GM23338 (cell line): Measurements from ENCODE around the gene STAT3. TPM values are rescaled to one million over a fixed set of nuclear protein-coding genes. Genes with fewer than 3 reads are reported as not detected.

Experiments used
- ATAC-seq: fragments of 200-7000 bp; cut with Tn5 transposase; 3 replicates; pipeline ENCODE4 v1.9.1; 2020
- DNase-seq: peaks from one replicate; pipeline ENCODE4 v3.0.0-alpha.2; 2015; ENCODE audit warnings: low spot score
- H2AFZ ChIP-seq: fragments of 200-600 bp; sonication (generic); 2 replicates; pipeline ENCODE4 v1.8.0; 2016; ENCODE audit warnings: antibody characterized with exemption, mild to moderate bottlenecking, moderate library complexity
- H3F3A ChIP-seq: fragments of 200-600 bp; sonication (generic); replicated peaks from 2 replicates; pipeline ENCODE4 v1.8.0; 2017; ENCODE audit warnings: antibody characterized with exemption, mixed run types, low read depth
- H3K27ac ChIP-seq: fragments of 200-600 bp; sonication (generic); 2 replicates; pipeline ENCODE4 v1.6.1; 2016; ENCODE audit warnings: low read depth
- H3K27me3 ChIP-seq: fragments of 200-600 bp; sonication (generic); 2 replicates; pipeline ENCODE4 v1.8.0; 2016; ENCODE audit warnings: mild to moderate bottlenecking, mixed run types, moderate library complexity; ENCODE audit not compliant: insufficient read depth
- H3K36me3 ChIP-seq: fragments of 200-600 bp; sonication (generic); 2 replicates; pipeline ENCODE4 v1.8.0; 2016; ENCODE audit warnings: mild to moderate bottlenecking; ENCODE audit not compliant: insufficient read depth
- H3K4me1 ChIP-seq: fragments of 200-600 bp; sonication (generic); 2 replicates; pipeline ENCODE4 v1.8.0; 2016; ENCODE audit warnings: mild to moderate bottlenecking, moderate library complexity; ENCODE audit not compliant: insufficient read depth
- H3K4me2 ChIP-seq: fragments of 200-600 bp; sonication (generic); 2 replicates; pipeline ENCODE4 v1.7.1; 2017; ENCODE audit warnings: mixed run types
- H3K4me3 ChIP-seq: fragments of 200-600 bp; sonication (generic); 2 replicates; pipeline ENCODE4 v1.6.1; 2016; ENCODE audit warnings: mixed run types
- H3K79me2 ChIP-seq: fragments of 200-600 bp; sonication (generic); replicated peaks from 2 replicates; pipeline ENCODE4 v1.8.0; 2017; ENCODE audit warnings: mild to moderate bottlenecking; ENCODE audit not compliant: insufficient read depth
- H3K9me2 ChIP-seq: fragments of 200-600 bp; sonication (generic); 2 replicates; pipeline ENCODE4 v1.8.0; 2017; ENCODE audit not compliant: insufficient read depth
- H4K20me1 ChIP-seq: fragments of 200-600 bp; sonication (generic); replicated peaks from 2 replicates; pipeline ENCODE4 v1.8.0; 2017; ENCODE audit warnings: mild to moderate bottlenecking; ENCODE audit not compliant: insufficient read depth
- H3K27ac Mint-ChIP-seq: 2 replicates; pipeline ENCODE4 v1.8.0; 2020; ENCODE audit warnings: inconsistent platforms, mild to moderate bottlenecking, moderate library complexity, mixed read lengths
- H3K27me3 Mint-ChIP-seq: 3 replicates; pipeline ENCODE4 v1.8.0; 2022; ENCODE audit warnings: low read depth, mild to moderate bottlenecking, moderate library complexity, mixed read lengths, inconsistent platforms; ENCODE audit not compliant: insufficient read depth, poor library complexity
- H3K36me3 Mint-ChIP-seq: 3 replicates; pipeline ENCODE4 v1.8.0; 2021; ENCODE audit warnings: low read depth, mild to moderate bottlenecking, inconsistent platforms, moderate library complexity, mixed read lengths
- H3K4me1 Mint-ChIP-seq: 3 replicates; pipeline ENCODE4 v1.8.0; 2020; ENCODE audit warnings: mild to moderate bottlenecking, inconsistent platforms, mixed read lengths
- H3K4me3 Mint-ChIP-seq: 3 replicates; pipeline ENCODE4 v1.8.0; 2021; ENCODE audit warnings: moderate library complexity, mild to moderate bottlenecking, inconsistent platforms, mixed read lengths
- H3K9me3 Mint-ChIP-seq: 3 replicates; pipeline ENCODE4 v1.8.0; 2020; ENCODE audit warnings: moderate library complexity, mild to moderate bottlenecking, inconsistent platforms, mixed read lengths
- CREB1 ChIP-seq: fragments of 250-450 bp; sonication (Bioruptor Pico); IDR thresholded peaks from 2 replicates; pipeline ENCODE4 v1.5.0; 2020; ENCODE audit warnings: low read depth, mild to moderate bottlenecking, moderate library complexity
- CTCF ChIP-seq, 2 experiments: fragments of 200-600 bp in 1 of 2; sonication (generic) in 1 of 2; conservative IDR thresholded peaks; 2 replicates each; pipeline versions ENCODE4 v1.5.1 to v1.6.1; 2016 to 2017; ENCODE audit warnings: antibody characterized with exemption in 2 of 2, low read depth in 2 of 2, mild to moderate bottlenecking in 2 of 2, moderate library complexity in 1 of 2
- ETS1 ChIP-seq: IDR thresholded peaks from 2 replicates; pipeline ENCODE4 v1.6.1; 2016; ENCODE audit warnings: antibody characterized with exemption
- EZH2 ChIP-seq: fragments of 200-600 bp; sonication (generic); IDR thresholded peaks from one replicate; pipeline ENCODE4 v1.8.0; 2017; ENCODE audit warnings: antibody characterized with exemption, mild to moderate bottlenecking, low read depth; ENCODE audit not compliant: unreplicated experiment
- EZH2phosphoT487 ChIP-seq: fragments of 200-600 bp; sonication (generic); IDR thresholded peaks from one replicate; pipeline ENCODE4 v1.8.1; 2018; ENCODE audit warnings: antibody characterized with exemption; ENCODE audit not compliant: unreplicated experiment
- JUNB ChIP-seq: IDR thresholded peaks from one replicate; pipeline ENCODE4 v1.6.1; 2016; ENCODE audit warnings: antibody characterized with exemption; ENCODE audit not compliant: unreplicated experiment
- NANOG ChIP-seq: IDR thresholded peaks from 2 replicates; pipeline ENCODE4 v1.6.1; 2016; ENCODE audit warnings: antibody characterized with exemption, borderline replicate concordance
- POLR2AphosphoS5 ChIP-seq: IDR thresholded peaks from 2 replicates; pipeline ENCODE4 v1.6.1; 2016; ENCODE audit warnings: antibody characterized with exemption, low read depth
- STAT1 ChIP-seq: IDR thresholded peaks from one replicate; pipeline ENCODE4 v1.6.1; 2016; ENCODE audit warnings: antibody characterized with exemption; ENCODE audit not compliant: unreplicated experiment
- ZNF114 ChIP-seq: fragments of 250-450 bp; sonication (Bioruptor Pico); IDR thresholded peaks from 2 replicates; pipeline ENCODE4 v1.5.0; 2020; ENCODE audit warnings: mild to moderate bottlenecking, moderate library complexity
- ZNF331 ChIP-seq: fragments of 250-450 bp; sonication (Bioruptor Pico); IDR thresholded peaks from 2 replicates; pipeline ENCODE4 v1.5.0; 2020; ENCODE audit warnings: low read depth, mild to moderate bottlenecking, moderate library complexity
- ZNF462 ChIP-seq: fragments of 250-450 bp; sonication (Bioruptor Pico); IDR thresholded peaks from 2 replicates; pipeline ENCODE4 v1.5.0; 2020; ENCODE audit warnings: mild to moderate bottlenecking, moderate library complexity
- polyA plus RNA-seq: library from polyadenylated mRNA; unstranded; fragments of >200 nt; fragmentation: Nextera tagmentation; extraction: Ambion mirVana; gene quantifications from 2 replicates; pipeline ENCODE4 v1.2.1, GENCODE V29; 2016
- total RNA-seq: library from RNA; depleted of rRNA; stranded (reverse); fragments of >200 nt; shearing (Covaris generic); gene quantifications from 2 replicates; pipeline ENCODE4 v1.2.3, GENCODE V29; 2014

STAT3 gene
- total and polyA plus RNA-seq, 2 experiments from 2014 or later: 49.5 to 78.0 TPM

- no peak for TF ChIP-seq ZNF462 (CRISPR knock-in tag)
- TF ChIP-seq ZNF331 (CRISPR knock-in tag): no peak
- no peak for TF ChIP-seq ZNF114 (CRISPR knock-in tag)
- TF ChIP-seq CTCF (conservative IDR thresholded peaks at IDR 0.05; ENCODE audit: low read depth in 2 of 2): no peak
Measured at GRCh38 chr17:42362245-42362961, 25.8 kb downstream of the STAT3 start (continued).

GRCh38 chr17:42361781-42362186 lies 26.5 kb downstream of the STAT3 start:
- no peak for ATAC-seq
- Histone ChIP-seq H3K9me2 (no peaks in the 10 kb centered on the region), H3K27me3 (no peaks in the 10 kb centered on the region)
- TF ChIP-seq CTCF (conservative IDR thresholded peaks at IDR 0.05; ENCODE audit: low read depth in 2 of 2): no peak
- TF ChIP-seq ZNF114 (CRISPR knock-in tag): no peak
- TF ChIP-seq EZH2phosphoT487: no peak
- no peak for TF ChIP-seq ZNF331 (CRISPR knock-in tag)
- no peak for TF ChIP-seq STAT1
- TF ChIP-seq ETS1: no peak
- no peak for TF ChIP-seq JUNB
- TF ChIP-seq POLR2AphosphoS5: no peak
- no peak for TF ChIP-seq NANOG
- no peak for TF ChIP-seq CREB1 (CRISPR knock-in tag)
- TF ChIP-seq EZH2: no peak

More at GRCh38 chr17:42361781-42362186, 26.5 kb downstream of the STAT3 start:
- Histone ChIP-seq H4K20me1 (peaks cover 52% of the 10 kb centered on the region), H3K79me2 (peaks cover 94% of the 10 kb centered on the region), H3F3A (peaks cover 4% of the 10 kb centered on the region), H3K27ac (no peak overlapping the region), H3K4me3 (0 out of 2 replicates have a peak overlapping the region, but pooled peaks have one; percentile 8), H3K4me1 (peaks cover 33% of the 10 kb centered on the region), H3K36me3 (no peaks in the 10 kb centered on the region), H2AFZ (no peak overlapping the region), H3K4me2 (peak overlapping the region; percentile 64)
- Mint-ChIP-seq H3K27ac (no peak overlapping the region), H3K9me3 (no peaks in the 10 kb centered on the region), H3K27me3 (peaks cover 8% of the 10 kb centered on the region), H3K4me1 (peaks cover 44% of the 10 kb centered on the region), H3K4me3 (peak overlapping the region; percentile 25; the same call in 1 of the 3 replicates), H3K36me3 (0 out of 3 replicates have a peak, but pooled peaks cover 6% of the 10 kb centered on the region)
- DNase-seq: no peak
